GM18519 (cell line): Measurements from ENCODE around the gene WIPI1.
"Not testable (repeated sequence)": the region's sequence is repeated elsewhere in the genome, so short reads cannot be mapped to it uniquely, and the experiment has no call there.

Experiments used
- ATAC-seq: cut with Tn5 transposase; IDR thresholded peaks from one replicate; pipeline ENCODE4 v1.9.1; 2021; ENCODE audit warnings: mild to moderate bottlenecking, moderate library complexity; ENCODE audit not compliant: unreplicated experiment, low FRiP score

Gene WIPI1

DNA sequence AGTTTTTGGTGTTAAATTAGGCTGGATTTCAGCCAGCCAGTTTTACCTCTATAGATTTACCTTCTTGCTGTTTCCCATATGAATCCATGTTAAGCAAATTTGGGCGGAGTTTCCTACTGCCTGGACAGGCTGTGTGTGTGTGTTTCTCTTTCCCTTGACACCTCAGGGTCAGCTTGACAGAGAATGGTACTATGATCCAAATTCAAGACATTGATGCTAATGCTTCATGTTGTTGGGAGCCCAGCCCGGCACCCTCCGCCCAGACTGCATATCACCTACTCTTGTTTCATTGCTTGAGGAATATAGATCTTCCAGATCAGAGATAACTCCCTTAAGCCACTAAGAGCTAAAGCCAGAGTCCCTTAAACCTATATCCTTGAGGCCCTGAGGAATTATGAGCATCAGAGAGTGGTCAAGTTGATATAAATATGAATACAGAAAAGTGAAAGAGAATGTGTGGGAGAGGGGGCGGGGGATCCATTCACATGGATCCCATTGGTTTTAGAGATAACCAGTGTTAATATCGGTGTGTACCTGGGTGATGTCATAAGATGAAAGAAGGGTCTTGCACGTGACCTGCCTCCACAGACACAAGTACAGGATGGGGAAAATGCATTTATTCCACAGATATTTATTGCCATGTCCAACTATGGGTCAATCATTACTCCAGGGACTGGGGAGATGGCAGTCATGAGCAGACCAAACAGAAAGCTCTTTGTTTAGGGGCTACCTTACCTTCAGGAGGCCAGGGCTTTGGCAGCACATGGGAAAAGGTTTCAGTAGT is 69.7 kb downstream of the WIPI1 start:
- ATAC-seq: no peak

DNA sequence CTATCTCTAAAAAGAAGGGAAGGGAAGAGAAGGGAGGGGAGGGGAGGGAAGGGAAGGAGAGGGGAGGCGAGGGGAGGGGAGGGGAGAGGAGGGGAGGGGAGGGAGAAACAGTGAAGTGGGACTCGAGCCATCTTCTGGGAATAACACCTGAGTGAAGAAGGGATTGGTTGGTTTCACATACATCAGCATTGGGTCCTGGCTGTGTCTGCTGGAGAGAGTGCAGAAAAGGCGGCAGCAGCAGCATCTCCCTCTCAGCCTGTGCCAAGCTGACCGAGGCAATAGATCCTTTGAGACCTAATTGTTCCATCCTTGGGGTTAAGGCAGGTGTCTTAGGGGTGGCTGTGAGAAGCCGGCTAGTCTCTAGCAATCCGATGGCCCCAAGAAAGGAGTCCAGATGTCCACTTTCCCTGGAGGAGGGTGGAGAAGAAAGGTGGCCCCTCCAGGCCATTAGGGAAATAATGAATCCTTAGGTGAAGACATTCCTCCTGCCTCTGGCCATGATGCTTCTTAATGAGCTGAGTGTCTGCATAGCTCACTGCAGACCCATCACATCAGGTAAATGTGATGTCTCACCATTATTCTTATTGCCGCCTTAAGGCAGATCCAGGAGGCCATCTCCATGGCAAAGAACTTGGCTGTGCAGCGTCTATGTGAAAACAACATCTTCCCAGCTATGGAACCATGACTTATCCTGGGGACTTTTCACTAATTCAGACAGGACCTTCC is 71.6 kb downstream of the WIPI1 start:
- ATAC-seq: no peak

DNA sequence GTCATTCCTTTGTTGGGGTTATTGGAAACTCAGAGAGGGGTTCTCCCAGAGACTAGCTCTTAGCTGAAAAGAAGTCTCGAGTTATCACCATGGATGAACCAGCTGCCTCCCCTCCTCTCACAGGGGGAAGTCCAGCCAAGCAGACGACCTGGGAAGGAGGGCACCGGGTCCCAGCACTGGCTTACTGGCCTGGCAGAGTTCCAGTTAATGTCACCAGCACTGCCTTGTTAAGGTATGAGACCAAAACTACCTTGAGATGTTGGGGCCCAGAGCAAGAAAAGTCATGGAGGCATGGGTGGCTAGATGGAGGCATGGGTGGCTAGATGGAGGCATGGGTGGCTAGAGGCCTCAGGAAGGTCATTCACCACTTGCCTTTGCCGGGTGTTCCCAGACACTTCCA is 72.4 kb downstream of the WIPI1 start:
- ATAC-seq: no peak

DNA sequence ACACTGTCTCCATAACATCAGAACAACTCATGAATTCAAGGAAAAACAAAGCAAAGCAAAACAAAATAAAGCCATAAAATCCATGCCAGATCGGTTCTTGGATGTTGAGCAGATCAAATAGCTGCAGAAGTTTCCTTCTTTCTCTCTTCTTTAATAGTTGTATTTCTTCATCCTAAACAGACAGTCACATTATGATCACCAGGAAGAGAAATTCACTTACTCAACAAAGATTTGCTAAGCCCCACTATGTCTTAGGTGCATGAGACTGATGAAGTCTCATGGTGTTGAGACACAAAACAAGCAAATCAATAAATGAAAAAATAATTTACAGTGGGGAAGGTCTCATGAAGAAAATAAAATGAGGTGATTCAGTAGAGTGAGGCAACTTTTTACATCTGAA is 72.8 kb downstream of the WIPI1 start:
- ATAC-seq: no peak

DNA sequence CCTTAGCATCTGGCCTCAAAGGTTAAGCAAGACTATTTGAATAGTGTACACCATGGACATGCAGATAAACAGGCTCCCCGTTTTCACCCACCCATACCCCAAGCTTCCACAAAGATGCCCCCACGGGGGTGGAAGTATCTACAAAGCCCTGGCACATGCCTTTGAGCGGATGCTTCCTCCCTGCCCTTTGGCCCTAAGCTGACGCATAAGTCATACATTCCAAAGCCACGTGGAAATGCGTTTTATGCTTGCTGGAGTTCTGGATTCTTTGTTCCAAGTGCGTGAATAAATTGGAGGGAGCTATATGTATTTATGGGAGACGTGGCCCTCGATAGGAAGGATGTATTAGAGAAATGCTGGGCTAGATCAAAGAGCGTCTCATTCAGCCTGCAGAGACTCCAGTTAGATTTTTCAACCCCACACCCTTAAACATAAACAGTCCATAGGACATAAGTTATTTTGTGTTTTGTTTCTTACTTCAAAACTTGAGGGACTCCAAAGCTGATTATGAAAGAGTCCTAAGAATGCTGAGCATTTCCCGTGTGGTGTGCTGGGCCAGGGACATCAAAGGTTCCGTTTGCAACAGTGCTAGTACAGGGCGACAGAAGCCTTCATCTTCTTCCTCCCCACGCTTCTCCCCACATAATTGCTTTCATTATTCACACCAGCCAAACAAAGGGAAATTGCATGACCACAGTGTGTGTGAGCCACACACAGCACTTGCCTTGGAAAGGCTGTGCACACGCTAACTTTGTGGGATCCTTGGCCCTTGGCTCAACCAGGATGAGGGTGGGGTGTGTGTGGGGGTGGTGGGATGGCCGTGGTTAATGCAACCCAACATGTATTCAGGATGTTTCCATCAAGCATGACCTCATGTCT is 73.6 kb downstream of the WIPI1 start:
- ATAC-seq: no peak

DNA sequence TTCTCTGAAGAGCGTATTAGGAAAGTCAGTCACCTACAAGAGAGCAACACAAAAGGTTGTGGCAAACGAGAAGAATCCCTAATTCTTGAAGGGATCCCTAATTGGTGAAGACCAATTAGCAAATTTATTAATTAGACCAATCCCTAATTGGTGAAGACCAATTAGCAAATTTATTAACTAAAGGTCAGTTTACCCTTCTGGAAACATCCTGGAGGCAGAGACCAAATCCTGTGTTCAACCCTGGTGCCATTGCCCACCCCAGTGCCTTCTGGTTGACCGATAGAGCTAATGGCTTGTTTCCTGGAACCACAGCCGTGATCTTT is 74.2 kb downstream of the WIPI1 start:
- no peak for ATAC-seq

DNA sequence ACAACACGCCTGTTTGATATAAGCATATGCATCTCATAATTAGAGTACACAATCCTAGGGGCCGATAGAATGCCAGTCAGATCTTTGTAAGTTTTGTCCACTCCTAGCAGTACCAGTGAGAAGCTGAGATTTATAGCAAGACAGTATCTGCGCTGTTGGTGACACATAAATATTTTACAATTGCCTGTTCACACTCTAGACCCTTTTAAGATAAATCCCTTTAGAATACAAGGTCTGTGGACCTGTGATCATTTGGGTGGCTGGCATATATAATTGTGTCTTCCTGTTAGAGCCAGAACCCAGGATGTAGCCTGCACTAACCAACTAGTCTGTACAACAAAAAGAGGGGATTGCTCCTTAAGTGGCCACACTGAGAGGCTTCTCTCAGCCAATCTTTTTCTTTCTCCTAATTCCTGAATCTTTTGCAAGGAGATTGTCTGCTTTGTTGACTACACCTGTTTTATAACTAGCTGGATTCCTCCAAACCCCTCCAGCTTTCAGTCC is 74.7 kb downstream of the WIPI1 start:
- no peak for ATAC-seq

DNA sequence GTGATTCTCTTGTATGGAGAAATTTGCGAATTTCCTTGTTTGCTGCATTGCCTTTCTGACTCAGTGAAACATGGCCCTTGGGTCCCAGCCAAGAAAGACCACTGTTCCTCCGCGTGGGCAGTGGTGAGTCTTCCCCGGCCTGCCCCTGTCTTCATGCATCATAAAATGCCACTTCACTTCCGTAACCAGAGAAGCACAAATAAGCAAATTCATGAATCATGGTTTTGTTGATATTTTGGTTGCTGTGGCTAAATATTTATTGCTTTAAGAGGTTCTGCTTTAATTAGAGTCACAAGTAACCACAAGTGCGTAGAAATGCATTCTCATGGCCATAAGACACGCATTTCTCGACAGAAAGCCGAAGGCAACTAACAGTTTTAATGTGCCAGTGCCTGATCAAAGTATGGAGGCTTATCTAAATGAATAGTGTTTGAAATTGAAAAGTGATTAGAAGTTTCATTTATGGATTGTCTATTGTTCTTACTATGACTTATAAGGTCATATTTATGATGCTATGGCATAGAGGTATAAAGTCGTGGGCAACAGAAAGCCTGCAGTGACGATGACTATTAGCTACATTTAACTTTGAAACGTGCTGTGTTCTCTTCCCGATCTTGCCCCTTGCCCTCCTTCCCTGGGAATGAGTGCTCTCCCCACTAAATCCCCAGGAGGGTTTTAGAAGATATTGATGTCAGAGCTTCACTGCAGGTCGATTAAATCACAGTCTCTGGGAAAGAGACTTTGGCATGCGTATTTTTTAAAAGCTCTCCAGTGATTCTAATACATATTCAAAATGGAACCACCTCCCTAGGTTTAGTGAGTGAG is 76.0 kb downstream of the WIPI1 start:
- no peak for ATAC-seq

DNA sequence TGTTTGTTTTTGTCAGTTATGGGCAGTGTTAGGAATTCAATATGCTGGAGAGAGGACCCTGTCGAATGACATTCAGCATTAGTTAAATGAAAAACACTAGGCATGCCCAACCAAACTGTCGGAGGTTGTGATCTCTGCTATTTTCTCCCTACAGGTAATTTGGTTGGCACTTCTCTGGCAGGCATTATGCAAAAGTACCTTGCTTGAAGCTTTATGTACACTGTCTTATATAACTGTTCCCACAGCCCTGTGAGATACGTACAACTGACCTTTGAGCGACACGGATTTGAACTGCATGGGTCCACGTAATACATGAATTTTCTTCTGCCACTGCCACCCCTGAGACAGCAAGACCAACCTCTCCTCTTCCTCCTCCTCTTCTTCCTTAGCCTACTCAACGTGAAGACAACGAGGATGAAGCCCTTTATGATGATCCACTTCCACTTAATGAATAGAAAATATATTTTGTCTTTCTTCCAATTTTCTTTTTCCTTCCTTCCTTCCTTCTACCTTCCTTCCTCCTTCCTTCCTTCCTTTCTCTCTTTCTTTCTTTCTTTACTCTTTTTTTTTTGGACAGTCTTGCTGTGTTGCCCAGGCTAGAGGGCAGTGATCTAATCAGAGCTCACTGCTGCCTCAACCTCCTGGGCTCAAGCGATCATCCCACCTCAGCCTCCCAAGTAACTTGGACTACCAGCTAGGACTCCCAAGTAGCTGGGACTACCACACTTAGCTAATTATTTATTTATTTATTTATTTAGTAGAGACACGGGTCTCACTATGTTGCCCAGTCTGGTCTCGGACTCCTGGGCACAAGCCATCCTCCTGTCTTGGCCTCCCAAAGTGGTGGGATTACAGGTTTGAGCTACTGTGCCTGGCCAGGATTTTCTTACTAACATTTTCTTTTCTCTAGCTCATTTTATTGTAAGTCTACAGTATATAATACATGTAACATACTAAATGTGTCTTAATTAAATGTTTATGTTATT is 77.3 kb downstream of the WIPI1 start:
- ATAC-seq: no peak

DNA sequence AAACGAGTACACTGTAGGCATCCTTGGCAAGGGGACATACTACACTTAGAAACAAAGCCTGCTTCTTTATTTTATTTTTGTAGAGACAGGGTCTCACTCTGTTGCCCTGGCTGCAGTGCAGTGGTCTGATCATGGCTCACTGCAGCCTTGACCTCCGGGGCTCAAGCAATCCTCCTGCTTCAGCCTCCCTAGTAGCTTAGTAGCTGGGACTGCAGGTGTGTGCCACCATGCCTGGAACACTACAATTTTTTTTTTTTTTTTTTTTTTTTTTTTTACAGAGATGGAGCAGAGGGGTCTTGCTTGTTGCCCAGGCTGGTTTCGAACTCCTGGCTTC is 78.2 kb downstream of the WIPI1 start:
- no peak for ATAC-seq

DNA sequence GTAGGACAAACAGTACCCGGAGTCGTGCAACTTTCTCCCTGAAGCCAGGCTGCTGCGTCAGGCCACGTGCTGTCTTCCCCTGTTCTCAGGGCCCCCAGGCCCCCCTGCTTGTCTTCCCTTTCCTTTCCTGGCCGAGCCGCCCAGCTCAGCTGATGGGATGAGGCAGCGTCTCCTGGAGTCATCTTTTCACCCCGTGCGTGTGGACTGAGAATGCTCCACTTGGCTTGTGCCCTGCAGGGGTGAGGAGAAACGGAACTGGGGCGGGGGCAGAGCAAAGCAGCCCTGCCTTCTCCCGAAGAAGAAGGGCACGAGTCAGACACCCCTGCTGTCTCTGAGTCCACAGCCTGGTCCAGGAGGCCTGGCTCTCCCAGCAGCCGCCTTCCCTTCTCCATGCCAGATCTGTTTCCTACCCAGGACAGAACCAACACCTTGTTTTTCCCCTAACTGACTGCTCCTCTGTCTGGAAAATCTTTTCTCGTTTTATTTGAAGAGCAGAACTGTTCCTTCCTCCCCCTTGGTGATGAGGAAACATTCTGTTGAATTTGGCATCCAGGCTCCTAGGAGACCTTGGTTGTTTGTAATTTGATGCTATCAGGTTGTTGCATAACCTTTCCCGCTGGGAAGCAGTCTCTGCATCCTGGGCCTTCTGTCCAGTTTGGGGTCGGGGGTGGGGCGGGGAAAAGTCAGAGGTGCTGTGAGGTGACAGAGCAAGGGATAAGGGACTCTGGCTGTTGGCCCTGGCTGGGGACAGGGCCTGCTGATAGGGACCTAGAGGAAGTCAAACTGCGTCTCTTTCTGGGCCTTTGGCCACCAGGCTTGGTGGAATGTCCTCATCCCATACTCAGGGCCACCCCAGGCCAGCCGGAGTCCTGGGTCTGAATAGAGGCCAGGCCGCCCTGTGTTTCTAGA is 78.8 kb downstream of the WIPI1 start:
- no peak for ATAC-seq

DNA sequence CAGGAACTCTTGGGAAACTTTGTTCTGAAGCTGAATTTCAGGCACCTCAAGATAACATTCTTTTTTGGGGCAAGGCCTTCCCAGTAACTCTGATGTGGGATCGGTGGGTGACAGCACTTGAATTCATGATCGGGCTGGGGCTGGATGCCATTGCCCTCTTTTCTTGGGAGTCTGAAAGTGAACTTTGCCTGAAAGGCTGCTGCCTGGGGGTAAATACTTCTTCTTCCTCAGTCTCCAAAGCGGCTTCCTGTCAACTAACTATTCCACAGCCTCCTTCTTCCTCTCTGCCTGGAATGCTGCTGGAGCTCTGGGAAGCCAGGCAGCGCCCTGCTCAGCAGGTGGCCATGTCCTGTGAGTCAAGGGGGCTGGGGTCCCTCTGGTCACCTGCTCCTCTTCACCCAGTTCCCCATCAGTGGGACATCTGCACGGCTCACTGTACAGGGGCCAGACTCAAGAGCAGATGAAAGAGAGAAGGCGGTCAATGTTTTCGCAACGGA is 79.5 kb downstream of the WIPI1 start:
- ATAC-seq: no peak

DNA sequence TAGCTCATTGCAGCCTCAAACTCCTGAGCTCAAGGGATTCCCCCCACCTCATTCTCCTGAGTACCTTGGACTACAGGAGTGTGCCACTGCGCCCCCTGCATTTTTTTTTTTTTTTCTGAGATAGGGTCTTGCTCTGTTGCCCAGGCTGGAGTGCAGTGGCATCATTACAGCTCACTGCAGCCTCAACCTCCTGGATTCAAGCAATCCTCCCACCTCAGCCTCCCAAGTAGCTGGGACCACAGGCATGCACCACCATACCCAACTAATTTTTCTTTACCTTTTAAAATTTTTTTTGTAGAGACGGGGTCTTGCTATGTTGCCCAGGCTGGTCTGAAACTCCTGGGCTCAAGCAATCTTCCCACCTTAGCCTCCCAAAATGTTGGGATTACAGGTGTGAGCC is 81.1 kb downstream of the WIPI1 start:
- not testable (repeated sequence) for ATAC-seq

DNA sequence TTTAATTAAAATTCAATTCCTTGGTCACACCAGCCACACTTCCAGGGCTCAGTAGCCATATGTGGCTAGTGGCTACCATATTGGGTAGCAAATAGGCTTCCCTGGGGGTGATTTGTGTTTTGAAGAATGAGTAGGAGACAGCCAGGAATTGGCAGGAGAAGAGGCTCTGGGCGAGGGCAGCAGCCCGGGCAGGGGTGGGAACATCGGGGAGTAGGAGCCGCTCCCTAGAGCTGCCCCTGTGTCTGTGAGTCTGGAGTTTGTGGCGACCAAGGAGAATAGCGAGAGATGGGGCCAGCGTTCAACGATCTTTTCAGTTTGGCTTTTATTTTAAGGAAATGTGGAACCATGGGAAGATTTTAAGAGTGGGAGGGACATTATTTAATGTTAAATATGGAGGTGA is 81.7 kb downstream of the WIPI1 start:
- no peak for ATAC-seq
